ENCODE measurements around the gene POLE.
"Not testable (repeated sequence)": the region's sequence is repeated elsewhere in the genome, so short reads cannot be mapped to it uniquely, and the experiment has no call there.

The POLE gene

GRCh38 chr12:132611620-132612019 is 75.5 kb downstream of the POLE start:
- no peak for DNase-seq (ENCODE audit: low spot score)

- DNase-seq (ENCODE audit: low spot score) = no peak
Observed at GRCh38 chr12:132610866-132611602, 76.1 kb downstream of the POLE start.

GRCh38 chr12:132610051-132610759 is 76.9 kb downstream of the POLE start, which contains the start of gene LRCOL1:
TSS of gene LRCOL1 (minus strand) at chr12:132610582. CDS start at chr12:132606251, 4,331 bp downstream.
- no peak for DNase-seq (ENCODE audit: low spot score)

- no peak for DNase-seq (ENCODE audit: low spot score)
Observed at GRCh38 chr12:132608231-132609171, 78.6 kb downstream of the POLE start.

GRCh38 chr12:132606927-132607326 is 80.2 kb downstream of the POLE start:
- no peak for DNase-seq (ENCODE audit: low spot score)

- no peak for DNase-seq (ENCODE audit: low spot score)
Observed at GRCh38 chr12:132606466-132606865, 80.7 kb downstream of the POLE start.

- DNase-seq (ENCODE audit: low spot score) = no peak
Observed at GRCh38 chr12:132605892-132606291, 81.2 kb downstream of the POLE start.

GRCh38 chr12:132604668-132605441 is 82.3 kb downstream of the POLE start:
- no peak for DNase-seq (ENCODE audit: low spot score)

- no peak for DNase-seq (ENCODE audit: low spot score)
Observed at GRCh38 chr12:132604151-132604618, 83.0 kb downstream of the POLE start.

GRCh38 chr12:132603240-132604150 is 83.6 kb downstream of the POLE start:
- no peak for DNase-seq (ENCODE audit: low spot score)

GRCh38 chr12:132602572-132603239 is 84.4 kb downstream of the POLE start:
- no peak for DNase-seq (ENCODE audit: low spot score)

- no peak for DNase-seq (ENCODE audit: low spot score)
Observed at GRCh38 chr12:132601171-132601883, 85.8 kb downstream of the POLE start.

- peak; percentile 80 for DNase-seq (ENCODE audit: low spot score)
Observed at GRCh38 chr12:132600048-132601032, 86.8 kb downstream of the POLE start.

- not testable (repeated sequence) for DNase-seq (ENCODE audit: low spot score)
Observed at GRCh38 chr12:132599502-132599901, 87.6 kb downstream of the POLE start.

GRCh38 chr12:132597333-132598316 is 89.5 kb downstream of the POLE start:
- no peak for DNase-seq (ENCODE audit: low spot score)

- DNase-seq (ENCODE audit: low spot score) = no peak
Observed at GRCh38 chr12:132596016-132596415, 91.1 kb downstream of the POLE start.

GRCh38 chr12:132595183-132595582 is 92.0 kb downstream of the POLE start:
- no peak for DNase-seq (ENCODE audit: low spot score)

Measured in D341Med (cell line).